Measurements from ENCODE around the gene TOLLIP.

TOLLIP gene

GRCh38 chr11:1354125-1354938, 44.9 kb upstream of the TOLLIP start:
- TF ChIP-seq CTCF (IDR thresholded peaks at IDR 0.05; ENCODE audit: poor library complexity, severe bottlenecking) = no peak
- H3K9me3 ChIP-seq (ENCODE audit: severe bottlenecking) = no peaks in the 10 kb centered on the region
- no peaks in the 10 kb centered on the region for H3K36me3 ChIP-seq (ENCODE audit: low read depth)
- no peaks in the 10 kb centered on the region for H3K4me1 ChIP-seq (ENCODE audit: insufficient read depth, poor library complexity, severe bottlenecking)
- no peak for ATAC-seq (ENCODE audit: low read depth)
- no peak overlapping the region for H3K27ac ChIP-seq (ENCODE audit: poor library complexity, severe bottlenecking)
- H3K4me3 ChIP-seq (ENCODE audit: severe bottlenecking) = no peak overlapping the region
- H3K27me3 ChIP-seq (ENCODE audit: insufficient read depth, poor library complexity, severe bottlenecking) = peaks cover 3% of the 10 kb centered on the region
- DNase-seq (ENCODE audit: low spot score) = no peak

- no peaks in the 10 kb centered on the region for H3K9me3 ChIP-seq (ENCODE audit: severe bottlenecking)
- ATAC-seq (ENCODE audit: low read depth) (no peak), DNase-seq (ENCODE audit: low spot score) (no peak)
- H3K27me3 ChIP-seq (ENCODE audit: insufficient read depth, poor library complexity, severe bottlenecking) = peaks cover 3% of the 10 kb centered on the region
- H3K36me3 ChIP-seq (ENCODE audit: low read depth) = no peaks in the 10 kb centered on the region
- H3K4me1 ChIP-seq (ENCODE audit: insufficient read depth, poor library complexity, severe bottlenecking) = no peaks in the 10 kb centered on the region
- no peak overlapping the region for H3K27ac ChIP-seq (ENCODE audit: poor library complexity, severe bottlenecking)
- no peak overlapping the region for H3K4me3 ChIP-seq (ENCODE audit: severe bottlenecking)
- TF ChIP-seq CTCF (IDR thresholded peaks at IDR 0.05; ENCODE audit: poor library complexity, severe bottlenecking) = no peak
Measured at GRCh38 chr11:1353383-1354124, 44.1 kb upstream of the TOLLIP start.

GRCh38 chr11:1352696-1353382, 43.4 kb upstream of the TOLLIP start:
- no peak overlapping the region for H3K4me3 ChIP-seq (ENCODE audit: severe bottlenecking)
- no peaks in the 10 kb centered on the region for H3K4me1 ChIP-seq (ENCODE audit: insufficient read depth, poor library complexity, severe bottlenecking)
- no peak for ATAC-seq (ENCODE audit: low read depth)
- no peaks in the 10 kb centered on the region for H3K9me3 ChIP-seq (ENCODE audit: severe bottlenecking)
- no peaks in the 10 kb centered on the region for H3K36me3 ChIP-seq (ENCODE audit: low read depth)
- no peak overlapping the region for H3K27ac ChIP-seq (ENCODE audit: poor library complexity, severe bottlenecking)
- no peak for TF ChIP-seq CTCF (IDR thresholded peaks at IDR 0.05; ENCODE audit: poor library complexity, severe bottlenecking)
- H3K27me3 ChIP-seq (ENCODE audit: insufficient read depth, poor library complexity, severe bottlenecking) = peaks cover 3% of the 10 kb centered on the region
- no peak for DNase-seq (ENCODE audit: low spot score)

- Histone ChIP-seq H3K4me1 (ENCODE audit: insufficient read depth, poor library complexity, severe bottlenecking) (no peaks in the 10 kb centered on the region), H3K27ac (ENCODE audit: poor library complexity, severe bottlenecking) (no peak overlapping the region), H3K36me3 (ENCODE audit: low read depth) (no peaks in the 10 kb centered on the region), H3K4me3 (ENCODE audit: severe bottlenecking) (no peak overlapping the region), H3K27me3 (ENCODE audit: insufficient read depth, poor library complexity, severe bottlenecking) (no peaks in the 10 kb centered on the region), H3K9me3 (ENCODE audit: severe bottlenecking) (no peaks in the 10 kb centered on the region)
- ATAC-seq (ENCODE audit: low read depth) (no peak), DNase-seq (ENCODE audit: low spot score) (no peak)
- TF ChIP-seq CTCF (IDR thresholded peaks at IDR 0.05; ENCODE audit: poor library complexity, severe bottlenecking) = no peak
Measured at GRCh38 chr11:1351278-1351937, 42.0 kb upstream of the TOLLIP start.

Data from RWPE2 (cell line).